HG03025 (cell line): Measurements from ENCODE around the gene BBS9.

Source experiments
- ATAC-seq: cut with Tn5 transposase; IDR thresholded peaks from one replicate; pipeline ENCODE4 v1.9.1; 2021; ENCODE audit warnings: mild to moderate bottlenecking, moderate library complexity; ENCODE audit not compliant: unreplicated experiment, low FRiP score

BBS9 gene

DNA sequence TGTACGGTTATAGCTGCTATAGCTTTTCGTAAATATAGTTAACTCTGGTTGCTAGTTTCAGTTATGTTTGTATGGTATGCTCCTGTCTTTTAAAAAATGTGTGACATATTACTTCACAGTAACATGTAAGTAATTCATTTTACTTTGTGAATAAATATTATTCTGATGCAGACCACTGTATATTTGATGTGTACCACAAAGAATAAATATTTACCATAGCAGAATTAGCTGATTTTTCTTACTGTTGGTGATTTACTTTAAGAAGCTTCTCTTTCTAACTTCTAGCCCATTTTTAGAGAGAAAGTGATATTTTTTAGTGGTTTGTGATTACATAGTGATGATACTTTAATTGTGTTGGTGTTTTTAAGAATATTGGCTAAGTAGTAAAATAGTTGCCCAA lies 292.8 kb downstream of the BBS9 start:
- ATAC-seq = no peak

DNA sequence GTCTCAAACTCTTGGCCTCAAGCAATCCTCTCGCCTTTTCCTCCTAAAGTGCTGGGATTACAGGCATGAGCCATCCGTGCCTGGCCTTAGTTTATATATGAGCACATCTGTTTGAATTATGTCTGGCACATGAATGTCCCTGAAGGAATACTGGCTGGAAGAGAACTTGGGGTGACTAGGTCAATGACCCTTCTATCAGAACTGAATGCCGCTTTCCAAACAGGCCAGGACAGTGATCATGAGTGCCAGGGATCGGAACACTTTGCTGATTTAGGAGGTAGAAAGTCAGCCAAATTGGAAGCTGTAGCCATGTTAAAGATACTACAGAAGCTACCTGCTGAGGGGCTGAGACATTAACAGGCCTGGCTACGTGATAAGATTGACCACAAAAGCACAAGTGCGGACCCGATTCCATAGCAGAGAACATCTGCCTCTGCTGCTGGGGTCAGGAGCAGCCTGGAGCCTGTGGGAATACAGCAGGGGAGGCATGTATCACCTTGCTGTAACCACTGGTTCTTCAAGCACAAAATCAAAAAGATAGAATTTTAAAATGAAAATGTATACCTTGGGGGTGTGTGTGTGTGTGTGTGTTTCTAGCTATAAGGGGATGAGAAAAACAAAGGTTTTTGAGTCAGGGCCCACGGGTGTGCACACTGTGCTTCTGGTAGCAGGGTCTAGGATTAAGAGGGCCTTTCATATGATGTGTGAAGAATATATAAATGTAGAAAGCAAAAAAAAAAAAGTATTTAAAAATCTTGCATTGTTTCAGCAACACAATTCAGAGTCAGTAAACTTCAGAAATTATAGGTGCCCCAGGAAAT lies 293.7 kb downstream of the BBS9 start:
- peak; percentile 27 for ATAC-seq

- peak; percentile 93 for ATAC-seq
Measured at GRCh38 chr7:33423646-33424020, 294.3 kb downstream of the BBS9 start.

- no peak for ATAC-seq
Measured at GRCh38 chr7:33425395-33425794, 296.0 kb downstream of the BBS9 start.

- no peak for ATAC-seq
Measured at GRCh38 chr7:33425929-33426678, 296.7 kb downstream of the BBS9 start.

DNA sequence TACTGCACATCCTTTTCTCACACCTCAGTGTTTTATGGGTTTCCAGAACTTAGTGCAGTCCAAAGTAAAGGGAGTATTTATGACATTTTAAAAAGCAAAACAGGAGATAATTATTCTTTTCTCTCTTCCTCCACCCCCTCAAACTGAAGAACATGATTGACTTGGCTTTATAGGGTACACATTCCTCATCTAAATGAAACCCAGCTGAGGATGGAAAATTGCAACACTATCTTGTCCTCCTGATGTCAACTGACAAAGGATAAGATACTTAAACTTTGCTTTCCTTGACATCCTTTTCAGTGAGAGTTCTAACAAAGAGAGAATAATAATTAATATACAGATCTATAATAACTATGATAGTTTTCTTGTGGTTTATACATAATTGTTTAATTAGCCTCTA lies 299.1 kb downstream of the BBS9 start:
- no peak for ATAC-seq

DNA sequence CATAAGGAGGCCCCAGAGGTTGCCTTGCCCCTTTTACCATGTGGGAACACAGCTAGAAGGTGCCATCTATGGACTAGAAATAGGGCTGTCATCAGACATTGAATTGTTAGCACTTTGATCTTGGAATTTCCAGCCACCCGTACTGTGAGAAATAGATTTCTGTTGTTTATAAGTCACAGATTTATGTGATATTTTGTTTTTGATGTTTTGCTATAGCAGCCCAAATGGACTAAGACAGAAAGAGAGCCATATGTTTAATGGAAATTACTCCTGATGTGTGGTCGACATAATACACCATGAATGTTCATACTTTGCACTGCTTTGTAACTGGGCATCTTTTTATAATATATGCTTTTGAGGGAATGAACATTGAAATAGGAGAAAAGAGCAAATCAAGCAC lies 302.2 kb downstream of the BBS9 start:
- ATAC-seq = no peak

DNA sequence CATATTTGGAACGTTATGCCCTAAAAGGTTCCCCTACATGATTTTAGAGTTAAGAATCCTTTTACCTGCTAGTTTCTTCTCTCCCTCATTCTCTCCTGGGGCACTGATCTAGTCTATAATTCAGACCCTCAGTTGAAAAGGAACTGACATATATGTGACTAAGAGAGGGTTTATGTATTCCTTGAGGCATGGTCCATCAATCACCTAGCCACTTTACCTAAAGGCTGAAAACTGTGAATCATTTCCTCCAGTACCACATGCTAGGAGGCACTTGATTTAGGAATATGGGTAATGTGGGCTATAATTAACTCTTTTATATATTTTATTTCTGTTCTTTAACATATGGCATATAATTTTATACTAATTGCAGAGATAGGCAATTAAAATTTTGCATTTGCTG lies 303.5 kb downstream of the BBS9 start:
- ATAC-seq = no peak

DNA sequence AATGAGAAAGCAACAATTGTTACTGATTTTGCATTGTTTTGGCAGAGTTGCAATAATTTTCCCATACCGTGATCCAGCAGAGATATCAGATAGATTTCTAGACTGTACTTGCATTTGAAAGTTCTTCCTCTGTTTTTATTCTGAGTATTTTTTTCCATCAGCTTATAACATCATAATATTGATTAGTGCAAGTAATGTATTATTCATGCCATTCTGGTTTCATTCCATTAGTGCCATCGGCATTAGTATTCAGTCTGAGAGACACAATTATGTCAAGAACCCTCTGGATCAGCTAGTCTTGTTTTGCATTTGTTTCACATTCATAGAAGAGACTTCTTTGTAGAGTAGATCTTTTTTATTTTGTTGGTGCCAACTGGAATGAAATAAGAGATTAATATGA lies 304.0 kb downstream of the BBS9 start:
- ATAC-seq = no peak

DNA sequence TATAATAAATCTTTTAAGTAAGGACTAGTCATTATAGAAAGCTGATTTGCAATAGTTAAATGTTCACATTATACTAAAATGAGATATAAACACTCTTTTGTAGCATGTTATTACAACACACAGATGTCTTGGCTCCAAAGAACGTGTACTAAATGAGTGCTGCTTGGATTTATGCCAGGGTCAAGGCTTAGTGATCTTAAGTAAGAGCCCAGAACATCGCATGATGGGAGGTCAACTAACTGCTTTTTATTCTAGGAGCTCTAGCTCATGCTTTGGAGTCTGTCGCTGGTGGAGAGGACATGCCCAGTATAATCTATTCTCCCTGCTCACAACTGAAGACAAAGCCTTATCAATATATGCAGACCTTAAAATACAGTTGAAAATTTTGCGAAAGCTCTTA lies 315.1 kb downstream of the BBS9 start:
- ATAC-seq = no peak

DNA sequence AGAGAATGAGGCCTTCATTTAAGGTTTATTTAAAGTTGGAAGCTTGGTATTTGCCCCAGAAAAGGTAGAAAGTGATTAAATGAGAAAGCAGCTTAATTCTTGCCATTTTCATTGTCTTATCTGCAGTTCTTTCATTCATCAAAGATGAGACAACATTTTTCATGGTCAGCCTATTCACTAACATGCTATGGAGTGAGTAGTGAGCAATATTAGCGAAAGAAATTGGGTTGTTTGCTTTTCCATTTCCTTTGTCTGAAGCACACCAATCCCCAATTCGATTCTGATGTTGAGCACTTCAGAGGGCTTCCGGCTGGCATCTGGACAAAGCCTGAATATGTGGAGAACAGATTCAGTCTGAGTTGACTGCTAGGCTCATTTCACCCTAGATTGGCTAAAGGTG lies 317.2 kb downstream of the BBS9 start:
- ATAC-seq = no peak

GRCh38 chr7:33448035-33448434 lies 318.7 kb downstream of the BBS9 start:
- ATAC-seq = no peak

DNA sequence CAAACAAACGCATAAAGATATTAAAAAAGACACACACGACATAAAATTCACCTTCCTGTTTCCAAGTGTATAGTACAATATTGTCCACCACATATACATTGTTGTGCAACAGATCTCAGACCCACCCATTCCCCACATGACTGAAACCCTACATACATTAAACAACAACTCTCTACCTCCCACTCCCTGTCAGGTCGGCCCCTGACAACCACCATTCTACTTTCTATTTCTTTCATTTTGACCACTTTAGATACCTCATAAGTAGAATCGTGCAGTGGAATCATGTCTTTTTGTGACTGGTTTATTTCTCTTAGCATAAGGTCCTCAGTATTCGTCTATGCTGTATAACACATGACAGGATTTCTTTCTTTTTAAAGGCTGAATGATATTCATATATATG lies 320.5 kb downstream of the BBS9 start:
- no peak for ATAC-seq

GRCh38 chr7:33452805-33453502 lies 323.6 kb downstream of the BBS9 start:
- no peak for ATAC-seq

DNA sequence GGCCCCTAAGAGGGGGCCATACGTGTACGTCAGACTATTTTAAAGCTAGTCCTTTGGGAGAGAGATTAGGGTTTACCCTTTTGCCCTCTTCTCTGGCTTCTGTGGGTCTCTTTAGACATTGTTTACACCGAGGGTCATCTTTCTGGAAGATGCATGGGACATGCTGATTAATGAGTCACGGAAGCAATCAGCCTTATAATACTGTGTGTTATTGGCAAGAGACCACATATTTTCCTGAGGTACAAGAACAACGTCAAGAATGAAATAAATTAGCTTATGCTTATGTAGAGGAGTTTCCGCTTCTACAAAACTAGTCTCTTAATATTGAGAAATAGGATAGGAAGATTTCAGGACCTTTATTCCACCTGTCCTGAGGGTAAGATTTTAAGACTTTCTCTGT lies 327.7 kb downstream of the BBS9 start:
- ATAC-seq = no peak

- no peak for ATAC-seq
Measured at GRCh38 chr7:33458581-33458980, 329.2 kb downstream of the BBS9 start.

DNA sequence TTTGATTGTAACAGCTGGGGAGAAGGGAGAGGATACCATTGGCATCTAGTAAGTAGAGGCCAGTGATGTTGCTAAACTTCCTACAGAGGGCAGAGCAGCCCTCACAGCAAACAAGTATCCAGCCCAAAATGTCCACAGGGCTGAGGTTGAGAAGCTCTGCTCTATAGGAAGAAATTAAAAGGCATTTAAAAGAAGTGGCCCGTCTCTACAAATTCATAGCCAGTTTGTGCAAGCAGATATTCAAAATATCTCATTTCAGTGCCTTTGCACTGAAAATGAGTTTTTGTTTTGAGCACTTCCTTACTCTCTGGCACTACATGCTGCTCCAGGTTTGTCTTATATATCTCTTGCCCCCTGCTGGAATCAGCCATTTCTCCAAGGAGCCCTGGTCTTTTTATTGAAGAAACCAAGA lies 330.0 kb downstream of the BBS9 start:
- ATAC-seq = no peak

- no peak for ATAC-seq
Measured at GRCh38 chr7:33463131-33463530, 333.8 kb downstream of the BBS9 start.

- no peak for ATAC-seq
Measured at GRCh38 chr7:33466203-33466602, 336.8 kb downstream of the BBS9 start.

GRCh38 chr7:33471636-33472242 lies 342.4 kb downstream of the BBS9 start:
- peak; percentile 52 for ATAC-seq
